ENCODE data around the gene PNRC1. TPM values are rescaled to one million over a fixed set of nuclear protein-coding genes. Genes with fewer than 3 reads are reported as not detected.
"Not testable (repeated sequence)": the region's sequence is repeated elsewhere in the genome, so short reads cannot be mapped to it uniquely, and the experiment has no call there.

PNRC1 gene
- total RNA-seq, result 100 to 1,000 TPM; 130 to 131 TPM

DNA sequence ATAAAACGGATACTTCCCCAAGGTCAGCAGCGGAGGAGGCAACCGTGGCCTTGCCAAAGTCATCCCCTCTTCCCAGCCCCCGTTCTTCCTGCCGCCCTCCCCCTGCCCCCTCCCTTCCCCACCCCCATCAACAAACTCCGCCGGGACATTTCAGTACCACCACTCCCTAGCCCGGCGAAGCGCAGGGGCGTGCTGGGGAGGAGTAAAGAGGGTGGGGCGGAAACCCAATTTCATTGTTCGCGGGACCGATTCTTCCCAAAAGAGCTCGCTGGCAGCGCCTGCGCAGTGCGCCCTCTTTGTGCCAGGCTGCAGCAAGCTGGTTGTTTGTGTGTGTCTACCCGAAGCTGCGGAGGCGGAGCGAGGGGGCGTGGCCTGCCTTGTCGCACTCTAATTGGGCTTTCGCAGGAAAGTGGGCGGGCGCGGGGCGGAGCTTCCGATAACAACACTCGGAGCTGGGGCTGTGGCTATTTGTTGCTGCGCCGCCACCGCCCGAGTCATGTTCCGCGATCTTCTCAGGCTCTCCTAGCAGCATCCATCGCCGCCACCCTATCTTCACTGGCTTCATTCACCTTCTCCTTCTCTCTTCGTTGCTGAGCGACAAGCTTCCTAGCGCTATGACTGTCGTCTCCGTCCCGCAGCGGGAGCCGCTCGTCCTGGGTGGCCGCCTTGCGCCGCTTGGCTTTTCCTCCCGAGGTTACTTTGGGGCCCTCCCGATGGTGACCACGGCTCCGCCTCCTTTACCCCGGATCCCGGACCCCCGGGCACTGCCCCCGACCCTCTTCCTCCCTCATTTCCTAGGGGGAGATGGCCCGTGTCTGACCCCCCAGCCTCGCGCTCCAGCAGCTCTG, at the start of gene PNRC1:
PNRC1 (plus strand) TSS at position 471 of the 848 bp plus-strand sequence; CDS start at position 615, 144 bp downstream.
- Mint-ChIP-seq H3K27ac (peak within 1 kb of the TSS; percentile 99), H3K27me3 (no peaks in the 10 kb centered on the region), H3K36me3 (ENCODE audit: low read depth) (peaks cover 38% of the 10 kb centered on the region), H3K9me3 (no peaks in the 10 kb centered on the region), H3K4me1 (peaks cover 34% of the 10 kb centered on the region), H3K4me3 (peak within 1 kb of the TSS; percentile 82)
- ChIA-PET POLR2A (interaction anchor here (0.7 to 9.9 kb wide), 43 partner anchors 10 to 1928 kb away, joined by 3 to 178 read pairs (median 4); partner anchors contain the start of genes AKIRIN2, LYRM2, MAP3K7 and ORC3), CTCF (interaction anchor here (0.6 to 3.2 kb wide), 14 partner anchors 21 to 1215 kb away, joined by 3 to 32 read pairs (median 4); partner anchors contain the start of genes PM20D2 and RNGTT)
- DNase-seq, result peak; percentile 100

DNA sequence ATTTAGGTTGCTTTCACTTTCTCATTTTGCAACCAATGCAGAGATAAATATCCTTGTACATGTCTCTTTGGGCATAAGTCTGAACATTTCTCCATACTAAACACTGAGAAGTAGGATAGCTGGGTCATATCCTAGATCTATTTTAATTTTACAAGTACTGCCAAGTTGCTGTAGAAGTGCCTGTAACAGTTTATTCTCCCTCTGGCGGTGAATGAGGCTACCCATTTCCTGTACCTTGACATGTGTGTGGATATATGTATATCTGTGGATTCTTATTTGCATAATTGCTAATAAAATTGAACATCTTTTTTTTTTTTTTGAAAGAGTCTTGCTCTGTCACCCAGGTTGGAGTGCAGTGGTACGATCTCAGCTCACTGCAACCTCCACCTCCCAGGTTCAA, 48.0 kb upstream of the PNRC1 start:
- Mint-ChIP-seq H3K27ac (no peak overlapping the region), H3K36me3 (ENCODE audit: low read depth) (no peaks in the 10 kb centered on the region), H3K4me1 (peaks cover 2% of the 10 kb centered on the region), H3K9me3 (peaks cover 5% of the 10 kb centered on the region), H3K4me3 (no peak overlapping the region), H3K27me3 (peaks cover 3% of the 10 kb centered on the region)
- ChIA-PET CTCF (no interaction called here), POLR2A (interaction anchor here (0.7 kb wide), 1 partner anchor 47 kb away, joined by 3 read pairs; no protein-coding TSS in a partner anchor)
- DNase-seq, result no peak

DNA sequence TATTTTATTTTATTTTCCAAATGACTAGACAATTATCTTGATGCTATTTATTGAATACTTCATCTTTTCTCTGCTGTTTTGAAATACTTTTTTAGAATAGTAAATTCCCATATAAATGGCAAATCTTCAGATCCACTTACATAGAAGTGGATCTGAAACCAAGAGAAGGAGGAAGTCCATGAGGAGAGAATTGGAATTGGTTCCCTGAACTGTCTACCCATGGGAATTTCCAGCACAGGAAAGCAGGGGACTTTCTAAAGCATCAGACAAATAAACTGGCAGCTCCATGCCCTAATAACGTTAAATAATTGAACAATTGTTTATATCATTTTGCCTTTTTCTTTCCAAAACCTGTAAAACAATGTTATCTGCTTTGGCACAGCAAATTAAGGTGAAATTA, 47.1 kb upstream of the PNRC1 start:
- Mint-ChIP-seq H3K27ac (no peak overlapping the region), H3K27me3 (peaks cover 3% of the 10 kb centered on the region), H3K4me1 (peaks cover 2% of the 10 kb centered on the region), H3K36me3 (ENCODE audit: low read depth) (peaks cover 2% of the 10 kb centered on the region), H3K4me3 (no peak overlapping the region), H3K9me3 (peaks cover 13% of the 10 kb centered on the region)
- CTCF ChIA-PET, result no interaction called here
- DNase-seq, result no peak
- POLR2A ChIA-PET, result no interaction called here

DNA sequence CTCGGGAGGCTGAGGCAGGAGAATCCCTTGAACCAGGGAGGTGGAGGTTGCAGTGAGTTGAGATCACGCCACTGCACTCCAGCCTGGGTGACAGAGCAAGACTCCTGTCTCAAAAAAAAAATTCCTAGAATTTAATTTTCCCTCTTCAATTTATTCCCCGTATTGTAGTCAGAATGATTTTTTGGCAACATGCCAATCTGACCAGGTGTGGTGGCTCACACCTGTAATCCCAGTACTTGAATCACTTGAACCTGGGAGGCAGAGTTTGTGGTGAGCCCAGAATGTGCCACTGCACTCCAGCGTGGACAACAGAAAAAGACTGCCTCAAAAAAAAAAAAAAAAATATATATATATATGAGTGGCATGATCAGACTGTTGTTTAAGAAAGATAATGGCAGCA, 46.4 kb upstream of the PNRC1 start:
- DNase-seq; H3K4me1 Mint-ChIP-seq; H3K27me3 Mint-ChIP-seq; H3K4me3 Mint-ChIP-seq; H3K27ac Mint-ChIP-seq; POLR2A ChIA-PET; H3K36me3 Mint-ChIP-seq (ENCODE audit: low read depth); CTCF ChIA-PET: not testable (repeated sequence)
- H3K9me3 Mint-ChIP-seq, result peaks cover 20% of the 10 kb centered on the region

DNA sequence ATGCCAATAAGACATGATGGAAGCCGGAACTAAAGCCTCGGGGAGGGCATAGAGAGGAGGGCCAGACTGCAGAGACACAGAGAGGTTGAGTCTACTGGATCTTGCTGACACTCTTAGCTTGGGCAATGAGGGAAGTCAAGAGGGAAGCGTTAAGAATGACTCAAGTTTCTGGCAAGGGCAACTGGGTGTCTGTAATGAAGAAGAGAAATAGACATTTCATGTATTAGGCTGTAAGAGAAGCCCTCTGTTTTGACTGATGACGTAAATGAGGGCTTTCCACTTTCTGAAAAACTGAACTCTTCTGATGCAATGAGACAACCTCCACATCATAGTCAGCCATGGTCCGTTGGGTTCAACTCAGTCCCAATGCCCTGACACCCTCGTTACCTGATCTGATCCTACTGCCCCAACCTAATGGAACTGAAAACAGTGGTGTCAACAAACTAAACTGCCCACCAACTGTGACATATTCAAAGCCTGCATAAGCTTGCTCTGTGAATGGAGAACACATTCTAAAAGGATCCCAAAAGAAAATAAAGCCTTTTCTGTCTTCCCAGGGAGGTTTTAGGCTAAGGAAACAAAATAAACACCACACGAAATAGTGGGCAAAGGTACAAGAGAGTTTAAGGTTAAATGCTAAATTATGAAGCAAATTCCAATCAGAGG, 45.8 kb upstream of the PNRC1 start:
- H3K4me1 Mint-ChIP-seq, result peaks cover 2% of the 10 kb centered on the region
- H3K9me3 Mint-ChIP-seq, result peaks cover 20% of the 10 kb centered on the region
- peaks cover 8% of the 10 kb centered on the region for H3K36me3 Mint-ChIP-seq (ENCODE audit: low read depth)
- CTCF ChIA-PET, result no interaction called here
- POLR2A ChIA-PET, result no interaction called here
- peaks cover 2% of the 10 kb centered on the region for H3K27me3 Mint-ChIP-seq
- H3K27ac Mint-ChIP-seq, result no peak overlapping the region
- DNase-seq, result no peak
- H3K4me3 Mint-ChIP-seq, result no peak overlapping the region

DNA sequence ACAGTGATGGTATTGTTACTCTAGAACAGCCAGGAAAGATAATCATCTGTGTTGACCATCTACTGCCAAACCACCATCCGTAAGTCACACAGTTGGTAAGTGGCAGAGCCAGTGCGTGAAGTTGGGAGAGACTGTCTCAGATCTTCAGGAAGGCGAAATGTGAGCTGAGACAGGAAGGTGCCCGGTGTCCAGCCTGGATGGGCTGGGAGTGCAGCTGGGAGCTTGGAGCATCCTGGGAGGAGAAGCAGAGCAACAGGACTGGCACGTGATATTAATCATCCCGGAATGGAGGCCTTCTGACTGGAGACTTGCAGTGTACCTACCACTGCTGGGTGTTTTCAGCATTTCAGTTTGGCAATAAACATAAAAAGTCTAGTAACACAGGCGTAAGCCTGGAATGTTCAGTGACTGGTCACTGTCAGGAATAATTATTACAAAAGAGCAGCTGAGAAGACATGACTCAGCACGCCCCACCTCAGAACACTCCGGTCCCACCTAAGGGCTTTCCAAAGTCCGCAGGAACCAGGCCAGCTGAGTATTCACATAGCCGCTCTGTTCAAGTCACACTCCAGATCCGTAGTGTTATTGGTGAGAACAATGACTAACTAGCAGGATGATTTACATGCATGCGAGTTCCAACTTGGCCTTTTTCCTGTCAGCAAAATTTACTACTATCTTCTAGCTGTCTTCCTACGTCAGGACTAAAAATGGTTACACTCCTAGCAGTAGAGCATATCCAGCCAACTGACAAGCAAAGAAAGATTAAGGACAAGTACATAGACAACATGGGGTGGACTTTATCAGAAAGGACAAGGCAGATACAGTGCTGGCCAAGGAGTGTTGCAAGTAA, 45.1 kb upstream of the PNRC1 start:
- Mint-ChIP-seq H3K36me3 (ENCODE audit: low read depth) (peaks cover 8% of the 10 kb centered on the region), H3K4me1 (peaks cover 2% of the 10 kb centered on the region), H3K27ac (no peak overlapping the region), H3K27me3 (no peaks in the 10 kb centered on the region), H3K9me3 (peaks cover 23% of the 10 kb centered on the region), H3K4me3 (no peak overlapping the region)
- ChIA-PET POLR2A (no interaction called here), CTCF (no interaction called here)
- DNase-seq, result no peak

DNA sequence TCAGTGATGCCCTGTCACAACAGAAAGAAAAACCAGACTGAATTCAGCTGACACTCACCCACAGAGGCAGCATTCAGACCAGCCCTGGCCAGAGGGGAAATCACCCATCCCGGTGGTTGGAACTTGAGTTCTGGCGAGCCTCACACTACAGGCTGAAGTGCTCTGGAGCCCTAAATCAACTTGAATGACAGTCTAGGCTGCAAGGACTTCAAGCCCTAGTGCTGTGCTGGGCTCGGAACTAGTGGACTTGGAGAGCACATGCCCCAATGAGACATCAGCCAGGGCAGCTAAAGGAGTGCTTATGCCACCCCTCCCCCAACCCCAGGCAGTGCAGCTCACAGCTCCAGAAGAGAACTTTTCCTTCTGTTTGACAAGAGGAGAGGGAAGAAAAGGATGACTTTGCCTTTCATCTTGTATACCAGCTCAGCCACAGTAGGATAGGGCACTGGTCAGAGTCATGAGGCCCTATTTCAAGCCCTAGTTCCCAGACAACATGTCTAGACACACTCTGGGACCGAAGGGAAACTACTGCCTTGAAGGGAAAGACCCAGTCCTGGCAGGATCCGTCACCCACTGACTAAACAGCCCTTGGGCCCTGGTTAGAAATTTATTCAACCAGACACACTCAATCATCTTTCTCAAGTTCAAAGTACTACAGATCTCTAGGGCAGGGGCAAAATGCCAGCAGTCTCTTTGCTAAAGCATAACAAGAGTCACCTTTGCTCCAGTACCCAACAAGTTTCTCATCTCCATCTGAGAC, 43.2 kb upstream of the PNRC1 start:
- no peaks in the 10 kb centered on the region for H3K27me3 Mint-ChIP-seq
- peaks cover 25% of the 10 kb centered on the region for H3K9me3 Mint-ChIP-seq
- peaks cover 8% of the 10 kb centered on the region for H3K36me3 Mint-ChIP-seq (ENCODE audit: low read depth)
- H3K4me1 Mint-ChIP-seq, result peaks cover 2% of the 10 kb centered on the region
- no peak for DNase-seq
- ChIA-PET CTCF (no interaction called here), POLR2A (no interaction called here)
- H3K27ac Mint-ChIP-seq, result no peak overlapping the region
- no peak overlapping the region for H3K4me3 Mint-ChIP-seq

DNA sequence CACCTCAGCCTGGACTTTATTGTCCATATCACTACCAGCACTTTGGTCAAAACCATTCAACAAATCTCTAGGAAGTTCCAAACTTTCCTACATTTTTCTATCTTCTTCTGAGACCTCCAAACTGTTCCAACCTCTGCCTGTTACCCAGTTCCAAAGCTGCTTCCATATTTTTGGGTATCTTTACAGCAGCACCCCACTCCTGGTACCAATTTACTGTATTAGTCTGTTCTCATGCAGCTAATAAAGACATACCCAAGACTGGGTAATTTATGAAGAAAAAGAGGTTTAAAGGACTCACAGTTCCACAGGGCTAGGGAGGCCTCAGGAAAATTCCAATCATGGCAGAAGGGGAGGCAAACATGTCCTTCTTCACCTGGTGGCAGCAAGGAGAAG, 42.7 kb upstream of the PNRC1 start:
- POLR2A ChIA-PET; H3K27ac Mint-ChIP-seq; H3K27me3 Mint-ChIP-seq; CTCF ChIA-PET; H3K36me3 Mint-ChIP-seq (ENCODE audit: low read depth); H3K4me1 Mint-ChIP-seq; DNase-seq; H3K4me3 Mint-ChIP-seq: not testable (repeated sequence)
- H3K9me3 Mint-ChIP-seq, result peaks cover 25% of the 10 kb centered on the region

DNA sequence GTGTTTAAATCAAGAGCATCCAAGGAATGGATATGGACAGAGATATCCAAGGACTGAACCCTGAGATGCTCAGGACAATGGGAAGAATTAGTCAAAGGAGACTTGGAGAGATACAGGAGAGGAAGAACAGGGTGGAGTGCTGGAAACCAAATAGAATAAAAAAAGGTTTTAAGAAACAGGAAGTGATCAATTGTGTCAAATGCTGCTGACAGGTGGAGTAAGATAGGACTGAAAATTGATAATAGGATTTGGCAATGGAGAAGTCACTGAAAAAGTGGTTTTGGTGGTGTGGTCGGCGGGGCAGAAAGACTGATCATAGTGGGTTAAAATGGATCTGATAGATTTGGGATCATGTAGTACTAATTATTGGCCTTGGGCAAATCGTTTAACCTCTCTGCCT, 37.9 kb upstream of the PNRC1 start:
- H3K27me3 Mint-ChIP-seq, result no peaks in the 10 kb centered on the region
- DNase-seq, result no peak
- H3K4me1 Mint-ChIP-seq, result peaks cover 4% of the 10 kb centered on the region
- peaks cover 8% of the 10 kb centered on the region for H3K36me3 Mint-ChIP-seq (ENCODE audit: low read depth)
- ChIA-PET POLR2A (no interaction called here), CTCF (interaction anchor here (0.7 kb wide), 1 partner anchor 32 kb away, joined by 6 read pairs; no protein-coding TSS in a partner anchor)
- no peak overlapping the region for H3K27ac Mint-ChIP-seq
- peaks cover 20% of the 10 kb centered on the region for H3K9me3 Mint-ChIP-seq
- no peak overlapping the region for H3K4me3 Mint-ChIP-seq

DNA sequence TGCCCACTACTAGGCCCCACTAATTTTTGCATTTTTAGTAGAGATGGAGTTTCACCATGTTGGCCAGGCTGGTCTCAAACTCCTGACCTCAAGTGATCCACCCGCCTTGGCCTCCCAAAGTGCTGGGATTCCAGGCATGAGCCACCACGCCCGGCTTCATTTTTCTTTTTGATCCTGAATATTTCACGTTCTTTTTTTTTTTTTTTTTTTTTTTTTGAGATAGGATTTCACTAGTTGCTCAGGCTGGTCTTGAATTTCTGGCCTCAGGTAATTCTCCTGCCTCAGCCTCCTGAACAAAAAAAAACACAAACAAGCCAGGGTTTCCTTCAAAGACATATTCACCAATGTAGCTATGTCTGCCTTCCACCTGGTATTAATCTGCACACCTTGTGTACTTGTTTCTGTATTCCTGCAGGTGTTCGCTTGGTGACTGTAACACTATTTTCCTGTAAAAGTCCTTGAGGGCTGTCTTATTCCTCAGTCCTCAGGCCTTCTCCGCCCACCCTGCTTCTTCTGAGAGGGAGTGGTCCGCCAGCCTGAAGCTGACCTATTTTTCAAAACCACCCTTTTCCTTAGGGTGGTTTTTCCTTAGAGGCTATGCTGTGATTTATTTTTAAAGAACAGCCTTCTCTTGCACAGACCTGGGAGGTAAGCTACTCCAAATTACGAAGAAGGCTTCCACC, 36.1 kb upstream of the PNRC1 start:
- peaks cover 4% of the 10 kb centered on the region for H3K4me1 Mint-ChIP-seq
- no peak for DNase-seq
- ChIA-PET POLR2A (no interaction called here), CTCF (interaction anchor here (0.7 kb wide), 1 partner anchor 1447 kb away, joined by 6 read pairs; no protein-coding TSS in a partner anchor)
- H3K27me3 Mint-ChIP-seq, result no peaks in the 10 kb centered on the region
- peaks cover 5% of the 10 kb centered on the region for H3K9me3 Mint-ChIP-seq
- no peak overlapping the region for H3K4me3 Mint-ChIP-seq
- H3K36me3 Mint-ChIP-seq (ENCODE audit: low read depth), result no peaks in the 10 kb centered on the region
- H3K27ac Mint-ChIP-seq, result no peak overlapping the region

DNA sequence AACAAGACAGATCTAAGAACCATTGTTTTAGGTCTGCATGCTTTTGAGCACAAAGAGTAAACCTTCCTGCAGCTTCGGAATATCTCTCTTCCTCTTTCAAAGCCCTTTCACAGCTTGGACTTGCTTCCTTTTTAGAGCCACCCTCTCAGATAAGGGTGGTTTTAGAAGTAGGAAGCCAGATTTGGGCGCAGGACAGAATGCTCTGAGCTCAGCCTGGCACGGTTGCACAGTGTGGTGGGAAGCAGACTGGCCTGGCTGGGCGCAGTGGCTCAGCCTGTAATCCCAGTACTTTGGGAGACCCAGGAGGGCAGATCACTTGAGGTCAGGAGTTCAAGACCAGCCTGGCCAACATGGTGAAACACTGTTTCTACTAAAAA, 35.6 kb upstream of the PNRC1 start:
- ChIA-PET CTCF (no interaction called here), POLR2A (no interaction called here)
- Mint-ChIP-seq H3K4me3 (no peak overlapping the region), H3K36me3 (ENCODE audit: low read depth) (no peaks in the 10 kb centered on the region), H3K4me1 (peaks cover 4% of the 10 kb centered on the region), H3K27me3 (no peaks in the 10 kb centered on the region), H3K9me3 (peaks cover 5% of the 10 kb centered on the region), H3K27ac (no peak overlapping the region)
- DNase-seq, result no peak

DNA sequence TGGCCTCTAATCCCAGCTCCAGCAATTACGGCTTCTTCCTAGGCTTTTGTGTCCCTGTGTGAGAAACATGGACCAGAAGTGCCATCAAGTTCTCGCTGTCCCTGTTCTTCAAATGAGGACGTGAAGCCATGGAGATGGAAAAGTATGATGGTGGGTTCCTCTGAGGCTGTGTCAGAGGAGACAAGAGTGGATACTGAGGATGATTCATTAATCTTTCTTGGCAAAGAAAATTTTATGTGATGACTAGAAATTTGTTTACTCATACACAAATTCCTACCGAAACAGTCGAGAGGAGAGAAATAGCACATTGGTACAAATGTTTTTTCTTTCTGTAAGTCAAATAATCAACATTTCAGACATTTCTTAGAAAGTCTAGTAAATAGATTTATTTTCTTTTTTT, 35.0 kb upstream of the PNRC1 start:
- CTCF ChIA-PET, result no interaction called here
- Mint-ChIP-seq H3K4me1 (peaks cover 7% of the 10 kb centered on the region), H3K27me3 (no peaks in the 10 kb centered on the region), H3K9me3 (peaks cover 3% of the 10 kb centered on the region), H3K27ac (no peak overlapping the region), H3K36me3 (ENCODE audit: low read depth) (no peaks in the 10 kb centered on the region), H3K4me3 (no peak overlapping the region)
- POLR2A ChIA-PET, result no interaction called here
- DNase-seq, result no peak

All from activated CD4-positive, alpha-beta memory T cell treated with anti-CD3 and anti-CD28 coated beads, Interleukin-2, amount 10 ng/mL, durations not matched to agents 7 days and 5 days (primary cell).